GM23248 (cell line): ENCODE measurements around the gene OR5K2. TPM values are rescaled to one million over a fixed set of nuclear protein-coding genes. Genes with fewer than 3 reads are reported as not detected.

Experiments used
- DNase-seq: peaks from one replicate; pipeline ENCODE4 v3.0.0-alpha.2; 2015
- H2AFZ ChIP-seq: fragments of 200-600 bp; sonication (generic); 2 replicates; pipeline ENCODE4 v1.6.1; 2016; ENCODE audit warnings: antibody characterized with exemption
- H3F3A ChIP-seq: fragments of 200-600 bp; sonication (generic); 2 replicates; pipeline ENCODE4 v1.6.1; 2016; ENCODE audit warnings: mild to moderate bottlenecking, antibody characterized with exemption, mixed run types; ENCODE audit not compliant: insufficient read depth
- H3K27ac ChIP-seq: fragments of 200-600 bp; sonication (generic); 2 replicates; pipeline ENCODE4 v1.5.1; 2016; ENCODE audit warnings: mild to moderate bottlenecking
- H3K27me3 ChIP-seq: fragments of 200-600 bp; sonication (generic); replicated peaks from 2 replicates; pipeline ENCODE4 v1.6.1; 2016; ENCODE audit warnings: mild to moderate bottlenecking; ENCODE audit not compliant: insufficient read depth
- H3K36me3 ChIP-seq: fragments of 200-600 bp; sonication (generic); 2 replicates; pipeline ENCODE4 v1.6.1; 2016; ENCODE audit warnings: low read depth, mild to moderate bottlenecking
- H3K4me1 ChIP-seq: fragments of 200-600 bp; sonication (generic); 2 replicates; pipeline ENCODE4 v1.6.1; 2016; ENCODE audit warnings: mild to moderate bottlenecking; ENCODE audit not compliant: insufficient read depth
- H3K4me2 ChIP-seq: fragments of 200-600 bp; sonication (generic); one replicate; pipeline ENCODE4 v1.6.1; 2016; ENCODE audit warnings: mild to moderate bottlenecking; ENCODE audit not compliant: unreplicated experiment
- H3K4me3 ChIP-seq: fragments of 200-600 bp; sonication (generic); 2 replicates; pipeline ENCODE4 v1.5.1; 2016; ENCODE audit warnings: mild to moderate bottlenecking
- H3K79me2 ChIP-seq: fragments of 200-600 bp; sonication (generic); 2 replicates; pipeline ENCODE4 v1.6.1; 2016; ENCODE audit warnings: mild to moderate bottlenecking; ENCODE audit not compliant: insufficient read depth
- H3K9ac ChIP-seq: fragments of 200-600 bp; sonication (generic); 2 replicates; pipeline ENCODE4 v1.6.1; 2016; ENCODE audit warnings: mild to moderate bottlenecking
- H3K9me2 ChIP-seq: fragments of 200-600 bp; sonication (generic); 2 replicates; pipeline ENCODE4 v1.6.1; 2016; ENCODE audit warnings: mixed run types, mild to moderate bottlenecking, moderate library complexity; ENCODE audit not compliant: insufficient read depth
- H3K9me3 ChIP-seq: fragments of 200-600 bp; sonication (generic); one replicate; pipeline ENCODE4 v1.6.1; 2017; ENCODE audit warnings: low read depth
- H4K20me1 ChIP-seq: fragments of 200-600 bp; sonication (generic); 2 replicates; pipeline ENCODE4 v1.6.0; 2016; ENCODE audit not compliant: insufficient read depth
- EZH2 ChIP-seq: fragments of 200-600 bp; sonication (generic); IDR thresholded peaks from 2 replicates; pipeline ENCODE4 v1.6.1; 2018; ENCODE audit warnings: antibody characterized with exemption, mild to moderate bottlenecking; ENCODE audit not compliant: insufficient read depth, poor library complexity, severe bottlenecking
- EZH2phosphoT487 ChIP-seq: fragments of 200-600 bp; sonication (generic); IDR thresholded peaks from 2 replicates; pipeline ENCODE4 v1.6.1; 2018; ENCODE audit warnings: antibody characterized with exemption, moderate library complexity, mild to moderate bottlenecking, low read depth; ENCODE audit not compliant: insufficient read depth
- whole genome bisulfite sequencing, 2 experiments: methylation state at CpG; one replicate each; pipeline ENCODE4 v1.1.6; 2015 to 2017; ENCODE audit warnings: low lambda C conversion rate in 2 of 2, low coverage in 1 of 2; ENCODE audit errors: missing lambda C conversion rate in 2 of 2; 5-methylcytosine and 5-hydroxymethylcytosine counted together
- in situ Hi-C: fragments of 300-500 bp; cut with MboI; formaldehyde crosslinking; loops from 2 replicates; pipeline ENCODE4 v1.15.0; 2020
- polyA plus RNA-seq: library from polyadenylated mRNA; unstranded; fragments of >200 nt; fragmentation: Nextera tagmentation; extraction: Ambion mirVana; gene quantifications from 2 replicates; pipeline ENCODE4 v1.2.1, GENCODE V29; 2016
- total RNA-seq: library from RNA; depleted of rRNA; stranded (reverse); fragments of >200 nt; shearing (Covaris generic); gene quantifications from 2 replicates; pipeline ENCODE4 v1.2.3, GENCODE V29; 2014

OR5K2 gene
- total and polyA plus RNA-seq, 2 experiments from 2014 or later = not detected

DNA sequence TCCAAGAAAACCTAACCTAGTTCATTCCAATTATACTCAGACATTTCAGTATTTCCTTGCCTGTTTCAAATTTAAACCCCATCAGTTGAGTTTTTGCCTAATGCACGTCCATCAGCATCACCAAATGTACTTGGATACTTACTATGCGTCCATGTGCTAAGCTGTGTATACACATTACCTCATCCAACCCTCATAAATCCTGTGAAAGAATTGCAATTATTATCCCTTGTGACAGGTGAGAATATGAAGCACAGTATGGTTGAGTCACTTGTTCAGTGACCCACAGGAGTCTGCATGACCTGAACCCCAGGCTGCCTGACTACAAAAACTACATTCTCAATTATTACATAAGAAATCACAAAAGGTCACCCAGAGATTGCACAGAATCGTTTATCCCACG, 2.5 kb downstream of the OR5K2 start:
- H3K9ac ChIP-seq = no peak overlapping the region
- H3K79me2 ChIP-seq = no peaks in the 10 kb centered on the region
- H2AFZ ChIP-seq = no peak overlapping the region
- no peaks in the 10 kb centered on the region for H3F3A ChIP-seq
- 49 to 55% methylated on average over 4 of the region's 4 CpGs for WGBS, 2 experiments
- H3K4me2 ChIP-seq = no peak overlapping the region
- no peak for DNase-seq
- H3K27me3 ChIP-seq = 0 out of 2 replicates have a peak, but pooled peaks cover 5% of the 10 kb centered on the region
- in situ Hi-C loops = no loop called here
- H3K36me3 ChIP-seq = no peaks in the 10 kb centered on the region
- H3K4me1 ChIP-seq = no peaks in the 10 kb centered on the region
- H3K9me2 ChIP-seq = no peaks in the 10 kb centered on the region
- no peaks in the 10 kb centered on the region for H3K9me3 ChIP-seq
- no peak overlapping the region for H3K4me3 ChIP-seq
- no peaks in the 10 kb centered on the region for H4K20me1 ChIP-seq
- no peak for TF ChIP-seq EZH2
- no peak for TF ChIP-seq EZH2phosphoT487
- H3K27ac ChIP-seq = no peak overlapping the region

DNA sequence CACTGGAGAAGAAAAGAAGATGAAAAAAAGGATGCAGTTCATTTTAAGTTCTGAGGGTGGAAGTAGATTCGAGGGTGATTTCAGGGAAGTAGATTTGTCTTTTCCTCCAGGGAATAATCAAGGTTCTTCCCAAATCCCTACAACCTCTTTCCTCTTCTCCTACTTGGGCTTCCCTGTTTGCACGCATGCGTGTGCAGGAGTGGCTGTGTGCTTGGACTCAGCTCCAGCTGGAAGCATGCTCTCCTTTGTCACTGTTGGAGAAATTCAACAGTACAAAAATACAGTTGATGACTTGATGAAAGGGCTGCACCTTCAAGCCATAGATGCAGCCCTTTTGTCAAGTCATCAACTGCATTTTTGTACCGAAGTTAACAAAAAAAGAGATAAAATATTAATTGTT, 3.8 kb downstream of the OR5K2 start:
- no peaks in the 10 kb centered on the region for H3K4me1 ChIP-seq
- H3K9me3 ChIP-seq = no peaks in the 10 kb centered on the region
- H3K79me2 ChIP-seq = no peaks in the 10 kb centered on the region
- in situ Hi-C loops = no loop called here
- no peak overlapping the region for H2AFZ ChIP-seq
- no peaks in the 10 kb centered on the region for H3K36me3 ChIP-seq
- H3F3A ChIP-seq = no peaks in the 10 kb centered on the region
- H3K4me3 ChIP-seq = no peak overlapping the region
- H3K9ac ChIP-seq = no peak overlapping the region
- no peak overlapping the region for H3K27ac ChIP-seq
- 67 to 72% methylated on average over 4 of the region's 4 CpGs for WGBS, 2 experiments
- no peak for TF ChIP-seq EZH2phosphoT487
- no peak for TF ChIP-seq EZH2
- H3K27me3 ChIP-seq = 0 out of 2 replicates have a peak, but pooled peaks cover 4% of the 10 kb centered on the region
- no peak overlapping the region for H3K4me2 ChIP-seq
- DNase-seq = no peak
- H3K9me2 ChIP-seq = no peaks in the 10 kb centered on the region
- no peaks in the 10 kb centered on the region for H4K20me1 ChIP-seq

DNA sequence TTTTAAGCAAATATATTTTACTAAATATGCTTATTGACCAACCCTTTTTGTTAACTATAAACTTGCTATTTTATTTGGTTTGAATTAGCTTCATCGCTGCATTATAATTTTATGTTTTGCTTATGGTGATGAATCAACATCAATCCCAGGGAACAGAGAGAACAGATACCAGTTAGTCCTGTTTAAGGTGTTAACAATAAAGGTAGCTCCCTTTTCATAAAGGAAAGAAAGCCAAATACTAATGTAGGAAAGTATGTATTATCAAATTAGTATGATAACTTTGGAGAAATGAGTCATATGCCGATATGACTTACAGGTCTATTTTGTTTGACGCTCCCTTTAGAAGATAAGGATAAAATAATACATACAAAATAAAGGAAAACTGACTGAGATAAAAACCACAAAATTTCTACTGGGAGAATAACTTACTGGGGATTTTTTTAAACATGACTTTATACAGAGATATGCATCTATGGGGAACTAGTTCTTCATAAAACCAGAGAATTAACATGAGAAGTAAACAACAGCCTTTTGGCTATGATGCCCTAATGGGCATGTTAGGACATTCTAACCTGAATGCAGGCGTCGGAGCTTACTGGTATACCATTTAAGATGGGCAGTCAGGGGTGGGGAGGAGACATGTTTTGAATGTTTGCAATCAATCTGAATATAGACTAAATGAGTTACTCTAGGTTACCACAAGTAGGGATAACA, 4.5 kb downstream of the OR5K2 start:
- Histone ChIP-seq H3K9ac (no peak overlapping the region), H4K20me1 (no peaks in the 10 kb centered on the region), H3K4me1 (no peaks in the 10 kb centered on the region), H3K27me3 (0 out of 2 replicates have a peak, but pooled peaks cover 4% of the 10 kb centered on the region), H3K27ac (no peak overlapping the region), H3F3A (no peaks in the 10 kb centered on the region), H3K9me3 (no peaks in the 10 kb centered on the region), H3K4me2 (no peak overlapping the region), H3K9me2 (no peaks in the 10 kb centered on the region), H2AFZ (no peak overlapping the region), H3K4me3 (no peak overlapping the region), H3K79me2 (no peaks in the 10 kb centered on the region), H3K36me3 (no peaks in the 10 kb centered on the region)
- 66 to 79% methylated on average over 5 of the region's 5 CpGs for WGBS, 2 experiments
- no peak for DNase-seq
- TF ChIP-seq EZH2phosphoT487 (no peak), EZH2 (no peak)
- in situ Hi-C loops = no loop called here

DNA sequence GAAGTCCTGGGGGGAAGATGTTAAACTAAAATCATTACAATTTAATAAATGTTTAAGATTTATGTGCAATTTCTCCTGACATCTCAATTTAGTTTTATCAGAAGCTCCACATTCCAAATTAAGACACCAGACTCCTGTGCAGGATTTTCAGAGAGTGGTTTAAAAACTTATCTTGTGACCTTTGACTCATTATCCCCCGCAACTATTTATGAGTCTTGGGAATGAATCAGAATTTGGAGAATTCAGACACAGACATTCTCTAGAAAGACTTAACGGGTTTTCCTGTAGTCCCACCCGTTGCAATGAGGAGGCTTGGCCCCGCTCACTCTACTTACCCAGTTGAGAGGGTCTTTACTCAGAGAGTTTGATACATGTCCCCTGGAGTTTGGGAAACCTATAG, 7.1 kb downstream of the OR5K2 start:
- no peak for DNase-seq
- Histone ChIP-seq H3K4me1 (no peaks in the 10 kb centered on the region), H3K27me3 (0 out of 2 replicates have a peak, but pooled peaks cover 4% of the 10 kb centered on the region), H3K9me3 (no peaks in the 10 kb centered on the region), H3K4me3 (no peak overlapping the region), H3K9me2 (no peaks in the 10 kb centered on the region), H3K4me2 (no peak overlapping the region), H4K20me1 (no peaks in the 10 kb centered on the region), H3K27ac (no peak overlapping the region), H3F3A (no peaks in the 10 kb centered on the region), H3K9ac (no peak overlapping the region), H3K79me2 (no peaks in the 10 kb centered on the region), H3K36me3 (no peaks in the 10 kb centered on the region), H2AFZ (no peak overlapping the region)
- no peak for TF ChIP-seq EZH2phosphoT487
- no peak for TF ChIP-seq EZH2
- WGBS, 2 experiments = 89 to 95% methylated on average over 4 of the region's 4 CpGs
- in situ Hi-C loops = no loop called here

DNA sequence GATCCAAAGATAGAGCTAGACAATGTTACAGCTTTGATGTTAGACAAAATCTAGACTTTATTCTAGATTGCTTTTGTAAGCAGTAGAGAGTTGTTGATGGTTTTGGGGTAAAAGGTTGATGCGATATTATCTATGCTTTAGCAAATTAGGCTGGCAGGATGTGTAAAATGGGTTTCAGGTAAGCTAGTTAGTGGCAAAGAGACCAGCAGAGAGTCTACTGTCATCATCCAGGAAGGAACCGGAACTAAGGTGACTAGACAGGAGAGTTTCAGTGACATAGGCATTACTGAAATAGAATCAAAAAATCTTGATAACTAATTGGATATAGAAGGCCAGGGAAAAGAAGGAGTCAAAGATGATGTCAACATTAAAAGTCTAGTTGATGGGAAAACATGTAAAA, 11.1 kb downstream of the OR5K2 start:
- Histone ChIP-seq H3K9me2 (no peaks in the 10 kb centered on the region), H3K36me3 (no peaks in the 10 kb centered on the region), H3K9ac (no peak overlapping the region), H3K27ac (no peak overlapping the region), H3F3A (peaks cover 13% of the 10 kb centered on the region; the same call in 1 of the 2 replicates), H3K79me2 (no peaks in the 10 kb centered on the region), H3K4me2 (no peak overlapping the region), H4K20me1 (no peaks in the 10 kb centered on the region), H2AFZ (no peak overlapping the region), H3K27me3 (no peaks in the 10 kb centered on the region), H3K9me3 (no peaks in the 10 kb centered on the region), H3K4me1 (peaks cover 8% of the 10 kb centered on the region; the same call in 1 of the 2 replicates), H3K4me3 (no peak overlapping the region)
- TF ChIP-seq EZH2 (no peak), EZH2phosphoT487 (no peak)
- no peak for DNase-seq
- in situ Hi-C loops = no loop called here
- WGBS, 2 experiments = 93 to 98% methylated on average over 2 of the region's 2 CpGs
